Limb (tissue), 2 donors: ENCODE results near the gene PTBP3.
"Not testable (repeated sequence)": the region's sequence is repeated elsewhere in the genome, so short reads cannot be mapped to it uniquely, and the experiment has no call there.

Experiments used
- DNase-seq, 2 donors: peaks; one replicate each; pipeline ENCODE4 v3.0.0-alpha.2; 2016; ENCODE audit errors: extremely low spot score in 2 of 2

Gene PTBP3

GRCh38 chr9:112323378-112323854 is 10.0 kb downstream of the PTBP3 start:
- DNase-seq, result no peak

GRCh38 chr9:112322701-112323377 is 10.6 kb downstream of the PTBP3 start:
- no peak for DNase-seq

- DNase-seq, result no peak
Observed at GRCh38 chr9:112316258-112316943, 17.0 kb downstream of the PTBP3 start.

- DNase-seq, result no peak
Observed at GRCh38 chr9:112315331-112316257, 17.8 kb downstream of the PTBP3 start.

- DNase-seq, result no peak
Observed at GRCh38 chr9:112312139-112312538, 21.3 kb downstream of the PTBP3 start.

- DNase-seq, result no peak
Observed at GRCh38 chr9:112311497-112311896, 21.9 kb downstream of the PTBP3 start.

GRCh38 chr9:112310826-112311225 is 22.6 kb downstream of the PTBP3 start:
- no peak for DNase-seq

- peak in 1 of 2 donors; percentile 38 for DNase-seq
Observed at GRCh38 chr9:112308588-112308987, 24.8 kb downstream of the PTBP3 start.

GRCh38 chr9:112301420-112301819 is 32.0 kb downstream of the PTBP3 start:
- no peak for DNase-seq

- DNase-seq, result no peak
Observed at GRCh38 chr9:112299514-112299913, 33.9 kb downstream of the PTBP3 start.

GRCh38 chr9:112296929-112297328 is 36.5 kb downstream of the PTBP3 start:
- no peak for DNase-seq

- DNase-seq, result no peak
Observed at GRCh38 chr9:112295174-112295573, 38.2 kb downstream of the PTBP3 start.

GRCh38 chr9:112288029-112288428 is 45.4 kb downstream of the PTBP3 start:
- DNase-seq, result no peak

GRCh38 chr9:112286926-112287325 is 46.5 kb downstream of the PTBP3 start:
- DNase-seq, result no peak

GRCh38 chr9:112285056-112285455 is 48.4 kb downstream of the PTBP3 start:
- no peak for DNase-seq

GRCh38 chr9:112283582-112284253 is 49.7 kb downstream of the PTBP3 start:
- no peak for DNase-seq

GRCh38 chr9:112282841-112283240 is 50.6 kb downstream of the PTBP3 start:
- DNase-seq, result not testable (repeated sequence)

- no peak for DNase-seq
Observed at GRCh38 chr9:112280904-112281303, 52.5 kb downstream of the PTBP3 start.

GRCh38 chr9:112279501-112279900 is 53.9 kb downstream of the PTBP3 start:
- no peak for DNase-seq

- DNase-seq, result no peak
Observed at GRCh38 chr9:112278152-112278551, 55.3 kb downstream of the PTBP3 start.

- no peak for DNase-seq
Observed at GRCh38 chr9:112274600-112274999, 58.8 kb downstream of the PTBP3 start.
